ENCODE data around the gene PTPRN2.

Gene PTPRN2

DNA sequence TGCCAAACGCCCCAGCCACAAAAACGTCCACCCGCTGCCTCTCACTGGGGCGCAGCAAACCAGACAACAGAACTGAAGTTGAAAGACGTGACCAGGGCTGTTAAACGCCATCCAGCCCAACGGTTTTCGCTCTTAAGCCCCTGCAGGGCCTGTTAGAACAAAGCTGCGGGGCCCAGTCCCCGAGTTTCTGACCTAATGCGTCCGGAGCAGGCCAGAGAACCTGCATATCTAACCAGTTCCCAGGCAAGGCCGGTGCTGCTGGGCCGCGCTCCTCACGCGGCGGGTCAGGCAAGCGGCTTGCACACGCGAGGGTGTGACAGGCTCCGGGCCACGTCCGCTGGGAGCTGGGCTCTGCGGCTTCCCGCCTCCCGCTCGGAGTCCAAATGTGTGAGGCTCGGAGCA, 87.0 kb downstream of the PTPRN2 start:
- TF ChIP-seq, protein P1, sequence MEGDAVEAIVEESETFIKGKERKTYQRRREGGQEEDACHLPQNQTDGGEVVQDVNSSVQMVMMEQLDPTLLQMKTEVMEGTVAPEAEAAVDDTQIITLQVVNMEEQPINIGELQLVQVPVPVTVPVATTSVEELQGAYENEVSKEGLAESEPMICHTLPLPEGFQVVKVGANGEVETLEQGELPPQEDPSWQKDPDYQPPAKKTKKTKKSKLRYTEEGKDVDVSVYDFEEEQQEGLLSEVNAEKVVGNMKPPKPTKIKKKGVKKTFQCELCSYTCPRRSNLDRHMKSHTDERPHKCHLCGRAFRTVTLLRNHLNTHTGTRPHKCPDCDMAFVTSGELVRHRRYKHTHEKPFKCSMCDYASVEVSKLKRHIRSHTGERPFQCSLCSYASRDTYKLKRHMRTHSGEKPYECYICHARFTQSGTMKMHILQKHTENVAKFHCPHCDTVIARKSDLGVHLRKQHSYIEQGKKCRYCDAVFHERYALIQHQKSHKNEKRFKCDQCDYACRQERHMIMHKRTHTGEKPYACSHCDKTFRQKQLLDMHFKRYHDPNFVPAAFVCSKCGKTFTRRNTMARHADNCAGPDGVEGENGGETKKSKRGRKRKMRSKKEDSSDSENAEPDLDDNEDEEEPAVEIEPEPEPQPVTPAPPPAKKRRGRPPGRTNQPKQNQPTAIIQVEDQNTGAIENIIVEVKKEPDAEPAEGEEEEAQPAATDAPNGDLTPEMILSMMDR (IDR thresholded peaks at IDR 0.05; ENCODE audit: borderline replicate concordance, insufficient read depth, low read depth, low read length), result no peak

DNA sequence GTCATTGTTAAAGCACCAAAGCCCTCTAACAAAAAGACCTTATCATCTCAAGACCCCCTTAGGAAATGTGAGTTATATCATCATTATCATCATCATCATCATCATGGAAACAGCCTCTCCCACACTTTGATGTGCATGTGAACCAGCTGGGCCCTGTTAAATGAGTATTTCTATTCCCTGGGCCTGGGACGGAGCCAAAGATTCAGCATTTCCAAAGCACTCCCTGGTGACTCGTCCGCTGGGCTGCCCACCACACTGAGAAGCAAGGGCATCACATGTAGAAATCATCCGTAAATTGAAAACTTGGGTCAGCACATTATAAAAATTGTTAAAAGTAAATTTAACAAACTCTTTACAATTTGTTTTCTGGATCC, 88.6 kb downstream of the PTPRN2 start:
- TF ChIP-seq, protein P1 (IDR thresholded peaks at IDR 0.05; ENCODE audit: borderline replicate concordance, insufficient read depth, low read depth, low read length), result no peak
- H3K4me3 ChIP-seq (ENCODE audit: low read depth, low read length), result no peak overlapping the region

More for the DNA sequence above, 87.0 kb downstream of the PTPRN2 start:
- H3K4me3 ChIP-seq (ENCODE audit: low read depth, low read length), result no peak overlapping the region

DNA sequence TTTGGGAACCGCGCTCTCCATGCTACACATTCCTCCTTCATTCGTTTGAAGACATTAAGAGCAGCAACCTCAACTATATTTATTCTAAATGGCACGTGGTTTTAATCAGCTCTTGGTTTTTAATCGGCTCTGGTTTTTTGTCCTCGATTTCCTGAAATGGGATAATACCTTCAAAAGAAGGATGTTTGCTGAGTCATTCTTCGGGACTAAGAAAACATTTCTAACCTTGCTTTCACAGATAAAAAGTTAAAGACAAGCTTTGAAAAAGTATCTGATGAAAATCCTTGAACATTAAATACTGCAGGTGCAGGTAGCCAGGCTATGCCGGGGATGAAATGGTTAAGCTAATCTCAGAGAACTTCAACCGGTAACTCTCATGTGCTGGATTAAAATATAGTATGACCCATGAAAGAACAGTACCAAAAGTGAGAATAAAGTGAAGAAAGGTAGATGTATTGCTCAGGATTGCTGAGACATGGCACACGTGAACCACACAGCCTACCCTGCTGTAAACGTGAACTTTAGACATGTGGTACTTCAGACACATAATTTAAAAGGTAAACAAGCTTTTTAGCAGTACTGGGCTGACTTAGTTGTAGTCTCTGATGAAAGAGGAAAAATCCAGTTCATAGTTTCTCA, 89.1 kb downstream of the PTPRN2 start:
- H3K4me3 ChIP-seq (ENCODE audit: low read depth, low read length), result no peak overlapping the region
- TF ChIP-seq, protein P1 (IDR thresholded peaks at IDR 0.05; ENCODE audit: borderline replicate concordance, insufficient read depth, low read depth, low read length), result no peak

DNA sequence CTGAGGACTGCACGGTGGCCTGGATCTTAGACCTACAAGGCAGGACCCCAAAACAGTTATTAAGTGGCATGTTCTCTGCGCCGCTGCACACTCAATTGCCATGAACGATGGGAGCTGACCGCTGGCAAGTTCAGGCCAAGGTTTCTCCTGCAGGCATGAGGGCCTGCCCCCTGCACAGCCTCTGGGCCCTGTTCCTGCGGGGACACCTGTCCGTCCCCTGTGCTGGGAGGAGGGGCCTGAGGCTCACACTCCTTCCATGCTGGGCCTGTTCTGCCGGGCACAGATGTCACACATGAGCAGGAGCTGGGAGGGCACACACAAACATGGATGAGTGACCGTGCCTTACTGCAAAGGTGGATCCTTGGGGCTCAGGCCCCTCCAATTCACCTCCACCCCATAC, 90.0 kb downstream of the PTPRN2 start:
- H3K4me3 ChIP-seq (ENCODE audit: low read depth, low read length), result no peak overlapping the region
- TF ChIP-seq, protein P1 (IDR thresholded peaks at IDR 0.05; ENCODE audit: borderline replicate concordance, insufficient read depth, low read depth, low read length), result no peak

DNA sequence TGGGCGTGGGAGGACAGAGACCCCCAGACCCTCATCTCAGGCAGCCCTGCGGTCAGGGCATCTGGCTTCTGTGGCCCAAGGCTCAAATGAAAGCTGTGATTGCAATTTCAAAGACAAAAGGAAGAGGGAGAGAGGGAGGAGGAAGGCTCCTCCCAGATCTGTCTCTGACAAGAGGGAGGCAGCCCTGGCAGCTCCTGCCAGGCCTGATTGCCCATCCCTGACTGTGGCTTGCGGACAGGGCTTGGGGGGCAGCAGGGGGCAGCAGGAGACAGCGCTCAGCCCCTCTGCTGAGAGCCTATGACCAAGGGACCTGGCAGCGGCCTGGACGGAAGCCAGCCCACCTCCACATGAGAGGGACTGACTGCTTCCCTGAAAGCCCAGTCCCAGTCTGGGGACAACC, 91.8 kb downstream of the PTPRN2 start:
- H3K4me3 ChIP-seq (ENCODE audit: low read depth, low read length), result no peak overlapping the region
- TF ChIP-seq, protein P1 (IDR thresholded peaks at IDR 0.05; ENCODE audit: borderline replicate concordance, insufficient read depth, low read depth, low read length), result no peak

DNA sequence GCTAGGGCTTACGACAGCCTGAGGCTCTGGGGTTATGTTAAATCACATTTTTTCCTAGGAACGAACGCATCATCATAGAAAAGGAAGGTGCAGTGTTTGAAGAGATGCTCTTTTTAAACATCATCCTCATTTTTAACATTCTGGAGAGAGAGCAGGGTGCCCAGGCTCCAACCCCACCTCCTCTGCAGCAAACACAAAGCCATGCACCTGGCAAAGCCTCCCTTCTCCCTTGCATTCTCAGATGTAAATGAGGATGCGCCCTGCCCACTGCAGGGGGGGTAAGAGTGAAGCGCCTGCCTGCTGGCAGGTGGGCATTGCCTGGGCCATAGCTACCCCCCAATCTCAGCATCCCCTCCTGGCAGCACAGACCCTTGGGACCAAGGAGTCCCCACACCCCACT, 92.4 kb downstream of the PTPRN2 start:
- H3K4me3 ChIP-seq (ENCODE audit: low read depth, low read length), result no peak overlapping the region

DNA sequence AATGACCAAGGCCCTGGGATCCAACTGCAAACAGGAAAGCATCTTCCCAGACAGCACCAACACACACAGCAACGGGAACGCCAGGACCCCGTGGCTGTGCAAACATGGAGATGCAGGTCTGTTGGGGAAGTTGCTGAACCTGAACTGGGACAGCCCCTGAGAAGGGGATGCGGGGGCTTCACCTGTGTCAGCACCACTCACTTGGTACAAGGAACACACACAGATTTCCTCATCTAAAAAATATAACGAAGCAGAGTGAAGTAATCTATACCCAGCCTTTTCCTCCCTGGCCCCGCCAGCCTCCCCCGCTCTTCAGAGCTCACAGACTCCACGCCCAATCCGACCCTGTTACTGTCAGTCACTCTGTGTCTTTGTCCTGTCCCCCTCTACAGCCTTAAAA, 93.0 kb downstream of the PTPRN2 start:
- H3K4me3 ChIP-seq (ENCODE audit: low read depth, low read length), result no peak overlapping the region
- TF ChIP-seq, protein P1 (IDR thresholded peaks at IDR 0.05; ENCODE audit: borderline replicate concordance, insufficient read depth, low read depth, low read length), result no peak

More for the DNA sequence above, 92.4 kb downstream of the PTPRN2 start:
- TF ChIP-seq, protein P1 (IDR thresholded peaks at IDR 0.05; ENCODE audit: borderline replicate concordance, insufficient read depth, low read depth, low read length), result no peak
